AG20443 (cell line): Measurements from ENCODE around the gene OLFML2B.

ENCODE experiments used
- DNase-seq: peaks from one replicate; pipeline ENCODE4 v3.0.0; 2012; ENCODE audit warnings: low spot score, mixed read lengths

OLFML2B gene

DNA sequence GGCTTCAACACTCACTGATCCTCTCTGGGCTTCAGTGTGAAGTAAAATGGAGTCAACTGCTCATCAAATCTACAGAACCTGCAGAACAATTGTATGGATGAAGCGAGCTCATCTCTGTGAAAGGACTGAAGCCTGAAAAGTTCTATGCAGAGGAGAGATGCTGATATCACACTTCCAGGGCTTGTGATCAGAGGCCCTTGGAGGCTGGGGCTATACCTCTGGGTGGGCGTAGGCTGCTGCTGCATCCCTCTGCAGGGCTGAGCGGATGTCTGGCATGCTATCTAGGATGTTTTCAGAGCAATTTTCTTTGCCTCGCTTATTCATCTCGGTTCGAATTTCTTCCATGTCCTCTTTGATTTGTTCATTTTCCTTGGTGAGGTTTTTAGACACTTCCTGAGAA lies 17.6 kb downstream of the OLFML2B start:
- no peak for DNase-seq

DNA sequence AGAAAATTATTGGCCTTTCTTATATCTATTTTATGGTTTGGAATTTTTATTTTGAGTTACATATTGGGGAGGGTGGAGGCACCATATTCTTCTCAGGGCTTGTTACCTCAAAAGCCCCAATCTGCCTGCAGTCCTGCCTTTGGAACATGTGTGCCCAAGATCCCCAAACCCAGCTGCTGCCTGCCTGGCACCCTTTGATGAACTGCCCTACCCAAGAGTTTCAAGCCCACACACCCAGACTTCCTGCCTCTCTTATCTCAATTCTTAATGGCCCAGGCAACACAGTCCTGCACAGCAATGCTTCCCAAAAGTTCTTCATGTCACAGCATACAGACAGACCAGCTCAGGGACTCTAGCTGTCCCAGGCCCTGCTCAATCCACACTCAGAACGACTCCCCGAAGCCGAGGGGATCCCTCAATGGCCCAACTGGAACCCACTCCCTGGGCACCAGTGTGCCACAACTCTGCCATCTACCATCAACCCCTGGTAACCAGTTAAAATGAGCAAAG lies 19.2 kb downstream of the OLFML2B start:
- DNase-seq = no peak

DNA sequence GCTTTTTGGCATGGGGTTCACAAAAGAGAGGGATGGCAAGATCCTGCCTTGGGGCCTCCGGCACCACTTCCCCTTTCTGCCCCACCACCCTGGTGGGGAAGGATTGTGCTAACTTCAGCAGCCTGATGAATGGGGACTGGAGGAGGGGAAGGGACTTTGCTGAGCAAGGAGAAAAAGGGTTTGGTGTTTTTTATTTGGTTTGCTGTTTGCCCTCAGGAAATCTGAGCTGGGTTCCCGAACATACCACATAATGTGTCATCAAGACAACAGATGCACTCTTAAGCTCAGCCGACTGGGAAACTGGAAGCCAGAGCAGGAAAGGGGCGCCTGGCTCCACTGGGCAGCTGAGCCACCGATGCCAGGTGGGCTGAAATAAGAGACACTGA lies 19.8 kb downstream of the OLFML2B start:
- peak; percentile 82 for DNase-seq

DNA sequence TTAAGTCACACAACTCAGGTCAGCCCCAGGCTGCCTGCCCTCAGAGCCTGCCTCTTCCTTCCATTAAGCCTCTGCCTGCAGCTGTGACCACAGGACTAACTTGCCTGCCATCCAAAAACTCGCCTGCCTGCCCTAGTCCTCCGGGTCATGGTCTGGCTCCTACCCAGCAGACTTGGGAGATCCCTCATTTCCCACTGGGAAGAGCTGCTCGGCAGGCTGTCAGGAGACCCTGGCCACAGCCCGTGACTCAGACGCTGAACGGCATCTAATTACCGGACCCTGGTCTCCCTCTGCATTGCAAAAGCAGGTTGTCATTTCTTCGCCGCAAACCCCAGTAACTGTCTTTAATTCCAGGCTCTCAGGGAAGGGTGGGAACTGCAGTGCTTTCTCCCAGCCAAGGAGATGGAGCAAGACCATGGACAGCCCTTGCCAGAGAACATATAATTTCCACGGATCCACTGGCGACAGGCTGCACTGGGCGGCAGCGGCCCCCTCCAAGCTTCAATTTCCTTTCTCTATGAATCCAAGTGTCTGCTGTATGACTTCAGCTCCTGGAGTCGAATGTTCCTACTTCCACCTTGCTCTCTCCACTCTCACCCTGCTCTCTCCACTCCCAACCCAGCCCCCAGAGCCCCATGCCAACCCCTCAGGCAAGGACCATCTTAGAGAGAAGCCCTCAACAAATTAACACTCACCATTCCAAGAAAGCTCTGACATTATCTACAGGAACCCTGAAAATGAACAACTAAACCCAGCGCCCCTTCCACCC lies 20.4 kb downstream of the OLFML2B start:
- peak; percentile 93 for DNase-seq

DNA sequence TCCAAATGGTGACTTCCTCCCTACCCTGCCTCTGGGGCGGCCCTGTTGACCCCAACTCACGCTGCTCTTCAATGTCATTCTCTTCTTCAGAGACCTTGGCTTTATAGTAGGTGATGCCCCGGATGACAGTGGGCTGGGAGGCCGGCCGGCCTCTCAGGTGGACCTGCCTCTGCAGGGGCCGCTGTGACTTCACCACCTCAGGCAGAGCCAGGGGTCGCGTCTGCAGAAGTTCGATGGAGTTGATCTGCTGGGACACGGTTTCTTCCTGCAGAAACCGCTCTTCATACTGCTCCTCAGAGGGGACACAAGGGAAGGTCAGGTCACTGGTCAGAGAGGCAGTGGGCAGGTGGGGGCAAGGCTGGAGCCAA lies 23.6 kb downstream of the OLFML2B start:
- DNase-seq = no peak

DNA sequence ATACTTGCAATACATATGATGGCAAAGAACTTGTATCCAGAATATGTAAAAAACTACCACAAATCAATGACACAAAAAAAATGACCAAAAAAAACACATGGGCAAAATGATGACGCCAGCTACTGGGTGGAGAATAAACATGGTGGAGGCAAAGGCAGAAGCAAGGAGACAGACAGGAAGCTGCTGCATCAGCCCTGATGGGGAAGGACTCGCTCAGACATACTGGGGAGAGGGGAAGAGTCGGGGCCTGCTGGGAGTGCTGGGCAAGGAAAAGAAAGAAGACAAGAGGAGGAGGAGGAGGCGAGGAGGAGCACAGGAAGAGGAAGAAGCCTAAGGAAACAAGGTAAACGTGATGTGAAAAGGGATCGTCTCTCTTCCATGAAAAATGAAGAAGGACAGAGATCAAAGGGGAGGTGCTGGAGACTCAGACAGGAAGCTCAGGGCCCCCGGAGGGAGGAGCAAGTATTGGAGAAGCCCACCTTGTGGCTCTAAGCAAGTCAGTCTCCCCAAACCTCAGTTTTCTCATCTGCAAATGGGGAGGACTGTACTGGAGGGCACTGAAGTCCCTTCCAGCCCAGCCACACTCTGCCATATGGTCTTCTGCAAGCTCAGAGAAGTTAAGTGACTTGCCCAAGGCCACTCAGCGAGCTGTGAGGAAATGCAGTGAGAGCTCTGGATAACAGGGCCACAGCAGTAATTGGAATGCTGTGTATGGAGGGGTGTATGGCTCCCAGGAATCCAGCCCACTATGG lies 24.2 kb downstream of the OLFML2B start:
- DNase-seq = no peak

DNA sequence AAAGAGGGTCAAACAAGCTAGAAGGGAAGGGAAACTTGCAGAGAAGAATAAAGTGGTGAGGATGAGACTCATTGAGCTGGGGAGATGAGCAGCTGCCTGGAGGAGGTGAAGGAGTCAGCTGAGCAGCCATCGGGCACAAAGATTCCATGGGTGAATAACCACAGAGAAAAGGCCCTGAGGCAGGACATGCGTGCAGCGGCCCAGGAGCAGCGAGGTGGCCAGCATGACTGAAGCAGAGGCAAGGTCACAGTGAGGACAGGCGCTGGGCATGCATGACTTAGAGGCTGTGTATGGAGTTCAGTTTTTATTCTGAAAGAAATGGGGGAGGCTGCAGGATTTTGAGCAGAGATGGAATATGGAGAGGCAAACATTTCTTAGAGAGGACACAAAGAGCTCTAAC lies 24.9 kb downstream of the OLFML2B start:
- no peak for DNase-seq

DNA sequence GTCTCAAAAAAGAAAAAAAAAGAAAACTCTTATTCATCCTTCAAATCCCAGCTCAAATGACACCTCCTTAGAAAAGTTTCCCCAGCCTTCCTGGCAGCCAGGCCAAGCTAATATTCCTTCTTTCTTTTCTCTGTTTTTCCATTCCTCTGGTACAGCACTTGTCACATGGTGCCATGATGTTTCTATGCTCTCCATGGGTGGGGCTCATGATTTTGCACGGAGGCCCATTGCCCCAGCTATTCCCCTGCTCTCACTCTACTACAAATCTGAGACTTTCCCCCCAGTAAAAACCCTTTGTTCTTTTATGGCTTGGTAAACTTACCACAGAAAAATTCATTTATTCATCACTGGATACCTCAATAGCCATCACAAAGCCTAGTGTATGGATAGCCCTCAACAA lies 26.5 kb downstream of the OLFML2B start:
- no peak for DNase-seq

DNA sequence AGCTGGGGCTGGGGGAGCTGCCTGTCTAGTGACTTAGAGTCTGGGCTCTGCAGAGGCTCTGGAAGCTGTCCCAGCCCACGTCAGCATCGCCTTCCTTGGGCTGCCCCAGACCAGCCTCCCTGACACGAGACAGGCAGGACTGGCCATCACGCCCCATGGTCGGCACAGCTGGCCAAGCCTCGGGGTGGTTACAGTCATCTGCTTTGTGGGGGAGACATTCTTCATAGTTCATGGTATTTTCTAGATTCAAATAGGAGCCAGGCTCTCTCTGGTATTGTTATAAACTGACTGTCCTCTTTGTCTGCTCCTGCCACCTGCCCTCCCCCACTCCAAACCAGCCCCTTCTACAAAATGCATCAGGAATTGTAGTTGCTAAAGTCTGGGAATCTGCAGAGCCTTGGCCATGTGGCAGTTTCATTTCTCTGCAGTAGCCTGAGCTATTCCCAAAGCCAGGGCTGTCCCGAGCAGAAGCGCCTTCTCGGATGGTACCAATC lies 29.4 kb downstream of the OLFML2B start:
- peak; percentile 87 for DNase-seq

DNA sequence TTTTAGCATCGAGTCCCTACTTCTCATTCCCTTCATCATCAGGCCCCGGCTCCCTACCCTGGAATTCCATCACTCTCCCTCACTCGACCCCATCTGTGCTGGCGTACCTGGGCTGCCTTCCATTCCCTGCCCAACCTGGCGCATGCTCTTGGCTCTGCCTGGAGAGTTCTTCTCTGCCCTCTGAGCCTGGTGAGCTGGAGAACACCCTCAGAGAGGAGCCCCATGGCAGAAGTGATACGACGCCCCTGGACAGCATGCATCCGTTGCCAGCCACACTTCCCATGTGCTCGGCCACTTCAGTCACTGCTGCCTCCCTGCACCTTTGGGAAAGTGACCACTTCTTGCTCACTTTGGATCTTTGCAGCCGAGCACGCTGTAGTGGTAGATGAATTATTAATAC lies 30.1 kb downstream of the OLFML2B start:
- DNase-seq = no peak

DNA sequence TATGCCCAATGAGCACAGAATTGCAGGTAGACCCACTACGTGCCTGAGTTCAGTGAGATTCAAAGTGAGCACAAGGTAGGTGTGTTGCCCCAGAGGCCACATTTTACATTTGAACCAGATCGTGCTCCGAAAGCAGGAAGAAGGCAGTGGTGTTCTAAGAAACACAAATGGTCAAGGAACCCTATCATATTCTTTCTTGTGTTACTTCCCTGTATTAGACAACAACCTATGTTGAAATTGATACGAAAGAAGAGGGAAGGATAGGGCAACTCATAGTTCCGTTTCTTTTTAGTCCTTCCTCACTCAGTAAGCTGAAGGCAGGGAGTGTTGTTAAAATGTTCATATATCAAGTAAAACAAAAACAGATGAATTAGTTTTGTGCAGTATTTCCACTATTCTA lies 33.9 kb downstream of the OLFML2B start:
- DNase-seq = no peak

DNA sequence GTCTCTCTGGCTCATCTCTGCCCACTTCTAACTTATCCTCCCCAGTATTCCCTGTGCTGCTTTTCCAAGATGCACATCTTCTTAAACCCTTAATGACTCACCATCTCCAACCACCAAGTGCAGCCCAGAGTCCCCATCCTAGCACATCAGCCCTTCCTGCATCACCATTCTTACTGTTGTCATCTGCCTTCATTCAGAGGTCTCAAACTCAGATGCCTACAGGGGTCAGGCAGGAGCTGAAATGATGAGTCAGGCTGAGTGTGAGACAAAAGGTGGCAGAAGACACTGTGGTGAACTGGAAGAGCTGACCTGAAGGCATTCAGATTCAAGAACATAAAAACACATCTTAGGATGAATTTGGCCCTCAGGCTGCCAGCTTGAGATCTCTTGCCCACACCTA lies 34.6 kb downstream of the OLFML2B start:
- DNase-seq = peak; percentile 35

DNA sequence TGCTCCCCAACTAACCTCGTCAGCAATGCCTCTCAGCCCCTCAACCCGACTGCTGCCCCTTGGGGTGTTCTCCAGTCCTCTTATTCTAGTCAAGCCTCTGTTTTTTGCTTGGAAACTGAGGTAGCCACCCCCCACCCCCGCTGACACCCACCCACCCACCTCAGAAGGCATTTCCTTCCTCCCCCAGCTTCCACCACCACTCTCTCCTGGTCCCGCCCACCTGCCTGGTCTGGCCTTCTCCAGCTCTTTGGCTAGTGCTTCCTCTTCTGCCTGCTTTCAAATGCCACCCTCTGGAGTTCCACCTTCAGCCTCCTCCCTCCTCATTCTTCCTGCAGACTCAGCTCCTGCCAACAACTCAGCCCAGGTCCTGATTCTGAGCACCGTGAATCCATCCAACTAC lies 35.3 kb downstream of the OLFML2B start:
- DNase-seq = no peak

DNA sequence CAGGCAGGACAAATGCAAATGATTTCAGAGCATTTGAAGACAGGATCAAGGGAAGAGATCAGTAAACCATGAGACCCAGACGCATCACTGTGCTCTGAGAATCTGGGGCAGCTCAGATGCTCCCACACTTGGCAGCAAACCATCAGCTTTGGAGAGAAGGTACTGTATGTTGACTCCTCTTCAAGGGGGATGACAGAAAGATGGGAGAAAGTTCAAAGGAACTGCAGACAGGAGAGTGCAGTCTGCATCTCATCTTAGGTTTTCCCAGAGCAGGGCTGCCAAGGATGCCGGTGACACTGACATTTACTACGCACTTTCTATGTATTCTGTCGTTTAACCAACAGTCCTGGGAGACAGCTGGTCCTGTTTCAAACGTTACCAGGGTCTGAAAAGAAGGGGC lies 35.8 kb downstream of the OLFML2B start:
- DNase-seq = no peak

DNA sequence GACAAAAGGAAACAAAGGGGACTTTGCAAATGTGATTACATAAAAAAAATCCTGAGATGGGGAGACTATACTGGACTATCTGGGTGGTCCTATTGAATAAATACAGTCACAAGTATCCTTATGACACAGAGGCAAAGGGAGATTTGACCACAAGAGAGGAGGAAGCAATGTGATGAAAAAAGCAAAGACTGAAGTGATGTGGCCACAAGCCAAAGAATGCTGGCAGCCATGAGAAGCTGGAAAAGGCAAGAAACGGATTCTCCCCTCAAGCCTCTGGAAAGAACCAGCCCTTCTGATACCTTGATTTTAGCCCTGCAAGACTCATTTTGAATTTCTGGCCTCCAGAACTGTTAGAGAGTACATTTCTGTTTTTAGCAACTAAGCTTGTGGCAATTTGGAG lies 36.4 kb downstream of the OLFML2B start:
- DNase-seq = no peak

DNA sequence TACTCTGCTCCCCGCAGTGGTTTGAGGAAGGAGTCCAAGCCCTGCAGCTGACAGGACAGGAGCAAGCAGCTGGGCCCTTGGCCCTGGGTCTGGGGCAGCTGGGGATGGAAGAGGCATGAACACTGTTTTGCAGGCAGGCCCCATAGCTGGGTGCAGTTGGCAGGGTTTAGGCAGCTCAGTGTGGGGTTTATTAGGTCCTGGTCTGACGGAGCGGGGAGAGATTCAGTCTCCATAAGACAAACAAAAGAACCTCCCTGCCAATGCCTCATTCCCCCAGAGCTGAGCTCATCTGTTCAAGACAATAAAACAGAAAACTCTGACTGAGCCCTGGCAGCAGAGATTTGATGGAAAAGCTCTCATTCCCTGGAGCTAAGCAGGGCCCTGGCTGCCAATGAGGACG lies 37.3 kb downstream of the OLFML2B start:
- DNase-seq = no peak

DNA sequence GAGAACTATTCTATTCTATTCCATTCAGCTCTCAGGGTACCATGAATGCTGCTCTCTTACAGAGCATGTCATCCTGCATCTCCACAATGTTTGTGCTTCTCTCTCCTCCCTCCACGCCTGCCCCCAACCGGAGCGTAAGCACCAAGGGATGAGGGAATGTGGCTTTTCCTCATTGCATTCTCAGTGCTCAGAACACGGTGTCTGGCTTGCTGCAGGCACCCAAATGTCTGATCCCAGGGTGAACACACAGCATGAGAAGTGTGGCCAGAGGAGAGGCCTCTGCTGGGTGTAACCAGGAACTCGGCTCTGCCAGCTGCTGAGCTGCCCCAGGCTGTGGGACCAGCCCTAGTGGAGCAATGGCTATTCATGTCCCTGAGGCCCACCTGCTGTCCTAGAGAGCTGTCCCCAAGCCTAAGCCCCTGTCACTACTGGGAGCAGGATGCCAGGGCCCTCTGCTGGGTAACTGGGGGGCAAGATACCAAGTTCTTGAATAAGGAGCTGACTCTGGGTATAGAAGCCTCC lies 38.3 kb downstream of the OLFML2B start:
- DNase-seq = no peak

DNA sequence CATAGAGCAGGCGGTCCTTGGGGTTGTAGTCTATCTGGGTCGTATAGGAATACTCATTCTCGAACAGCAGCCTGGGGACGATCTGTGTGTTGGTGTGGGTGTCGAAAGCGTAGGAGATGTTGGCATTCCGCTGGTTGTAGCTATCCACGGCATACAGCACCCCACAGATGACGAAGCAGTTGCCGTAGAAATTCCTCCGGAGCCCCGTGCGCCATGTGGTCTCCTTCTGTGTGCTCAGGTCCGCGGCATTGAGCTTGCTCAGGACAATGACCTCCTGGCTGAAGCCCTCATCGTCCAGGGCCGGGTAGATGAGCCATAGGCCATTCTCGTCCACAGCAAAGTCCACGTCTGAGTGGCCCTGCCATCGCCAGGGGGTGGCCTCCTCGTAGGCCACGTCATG lies 39.9 kb downstream of the OLFML2B start:
- DNase-seq = no peak

DNA sequence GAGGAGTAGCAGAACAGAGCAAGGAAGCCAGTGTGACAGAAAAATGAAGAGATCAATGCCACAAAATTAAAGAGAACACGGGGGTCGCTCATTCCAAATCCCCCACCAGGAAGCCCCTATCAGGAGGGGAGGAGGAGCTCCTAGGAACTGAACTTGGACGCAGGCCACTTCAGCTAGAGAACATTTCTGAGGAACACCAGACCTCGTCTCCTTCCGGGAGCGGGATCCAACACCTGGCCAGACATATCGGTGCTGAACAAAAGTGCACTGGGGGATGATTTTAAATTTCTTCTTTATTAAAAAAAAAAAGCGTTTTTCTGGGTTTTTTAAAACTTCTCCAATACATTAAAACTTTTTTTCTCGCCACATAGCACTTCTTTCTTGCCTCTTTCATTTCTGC lies 40.8 kb downstream of the OLFML2B start:
- DNase-seq = no peak

DNA sequence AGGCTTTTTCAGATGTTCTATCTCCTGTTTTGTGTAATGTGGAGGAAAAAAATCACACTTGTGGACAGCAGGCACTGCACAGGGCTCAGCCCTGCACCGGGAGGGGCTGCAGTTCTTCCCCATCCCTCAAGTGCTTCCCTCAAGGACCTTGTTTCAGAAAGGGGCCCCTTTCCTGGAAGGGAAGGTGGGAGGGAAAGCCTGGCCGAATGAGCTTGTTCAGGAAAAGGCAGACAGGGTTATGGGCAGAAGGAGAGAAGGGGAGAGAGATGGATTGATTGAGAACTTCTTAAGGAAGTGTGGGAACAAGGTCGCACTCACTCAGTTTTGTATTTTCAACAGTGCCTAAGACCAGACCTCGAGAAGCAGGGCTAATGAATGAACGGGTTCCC lies 41.2 kb downstream of the OLFML2B start:
- DNase-seq = no peak

DNA sequence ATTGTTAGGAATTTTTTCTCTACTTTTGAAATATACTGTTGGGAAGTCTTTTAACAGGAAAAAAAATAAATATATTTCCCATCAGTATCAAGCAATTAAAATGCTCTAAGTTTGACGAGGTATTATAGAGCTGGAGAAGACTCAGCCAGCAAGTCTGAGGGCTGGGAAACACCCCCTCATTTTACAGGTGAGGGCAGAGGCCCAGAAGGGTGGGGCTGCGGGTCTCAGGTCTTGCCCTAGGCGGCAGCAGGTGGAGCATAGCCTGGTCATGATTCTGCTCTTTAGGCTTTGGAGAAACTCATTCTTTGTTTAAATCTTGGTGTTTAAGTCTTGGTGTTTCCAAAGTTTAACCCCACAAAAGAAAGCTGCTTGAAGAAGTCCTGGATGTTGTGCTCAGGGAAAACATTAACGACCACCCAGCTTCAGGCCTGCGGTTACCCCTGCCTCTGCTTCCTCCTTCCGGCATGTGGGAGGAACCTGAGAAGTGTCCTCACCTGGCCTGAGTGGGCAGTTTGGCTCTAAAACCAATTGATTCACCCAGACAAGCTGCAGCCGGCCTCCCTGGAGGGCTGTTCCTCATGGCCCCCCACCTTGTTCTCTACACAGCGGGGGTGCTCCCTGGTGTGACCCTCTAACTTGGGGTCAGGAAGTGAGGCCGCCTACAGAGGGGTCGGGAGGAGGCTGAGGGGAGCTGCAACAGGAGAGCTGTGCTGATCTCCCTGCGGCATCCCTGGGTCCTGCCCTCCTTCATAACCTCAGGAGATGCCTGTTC lies 41.7 kb downstream of the OLFML2B start:
- no peak for DNase-seq

DNA sequence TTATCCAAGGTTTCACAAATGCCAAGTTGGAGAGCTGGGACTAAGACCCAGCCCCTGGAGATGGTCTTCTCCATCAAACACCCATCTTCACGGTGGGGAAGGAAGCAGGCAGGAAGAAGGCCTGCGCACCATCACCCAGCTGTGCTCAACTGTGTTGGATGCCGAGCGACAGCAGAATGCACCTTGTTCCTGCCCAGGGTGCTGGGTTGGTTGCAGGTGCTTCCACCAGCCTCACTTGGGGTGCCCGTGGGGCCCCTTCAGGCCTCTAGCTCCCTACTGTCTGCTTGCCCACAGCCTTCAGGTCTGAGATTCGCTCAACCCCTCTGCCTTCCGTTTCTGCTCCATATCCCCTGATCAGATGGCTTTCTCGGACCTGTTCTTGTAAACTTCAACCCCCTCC lies 42.5 kb downstream of the OLFML2B start:
- no peak for DNase-seq
